GM12874 (cell line): ENCODE data around the gene FAM83D.
A peak's percentile ranks its signal among the peaks of the same experiment; 100 is the strongest.

ENCODE experiments used
- CTCF ChIP-seq: IDR thresholded peaks from 2 replicates; pipeline ENCODE4 v1.5.1; 2011; ENCODE audit warnings: low read depth, mild to moderate bottlenecking, control low read depth, low read length, moderate library complexity; ENCODE audit not compliant: insufficient read depth

FAM83D gene

GRCh38 chr20:38927902-38928578 is 1.8 kb downstream of the FAM83D start:
- no peak for TF ChIP-seq CTCF

GRCh38 chr20:38930242-38930569 is 4.0 kb downstream of the FAM83D start:
- no peak for TF ChIP-seq CTCF

- no peak for TF ChIP-seq CTCF
Measured at GRCh38 chr20:38931984-38932383, 5.8 kb downstream of the FAM83D start.

GRCh38 chr20:38932457-38933120 is 6.4 kb downstream of the FAM83D start:
- no peak for TF ChIP-seq CTCF

- TF ChIP-seq CTCF = no peak
Measured at GRCh38 chr20:38934530-38934929, 8.3 kb downstream of the FAM83D start.

- 0 out of 2 replicates have a peak, but pooled peaks have one; percentile 13 for TF ChIP-seq CTCF
Measured at GRCh38 chr20:38935285-38935684, 9.1 kb downstream of the FAM83D start.

- no peak for TF ChIP-seq CTCF
Measured at GRCh38 chr20:38935967-38936407, 9.8 kb downstream of the FAM83D start.
